Endothelial cell of umbilical vein (primary cell): Measurements from ENCODE around the gene TXK. TPM values are rescaled to one million over a fixed set of nuclear protein-coding genes. Genes with fewer than 3 reads are reported as not detected.

Source experiments
- BruUV-seq: library from RNA; stranded (reverse); fragments of 400-500 nt; replicated peaks from 2 replicates; lab custom pipeline; 2021; lab: Mats Ljungman, UMichigan
- CTCF ChIA-PET: fragments of 300-600, 350-600 bp; sonication (Branson Sonifier 250); formaldehyde crosslinking; loops from one replicate; lab custom pipeline; 2021; ENCODE audit warnings: antibody characterized with exemption, inconsistent platforms; lab: Charles Lee
- POLR2A ChIA-PET: fragments of 300-600, 350-600 bp; sonication (Branson Sonifier 250); formaldehyde crosslinking; loops from one replicate; lab custom pipeline; 2021; ENCODE audit warnings: antibody characterized with exemption, inconsistent platforms; lab: Charles Lee
- DNase-seq: peaks from one replicate; pipeline ENCODE4 v3.0.0-alpha.2; 2011; ENCODE audit warnings: low read depth, low spot score
- FAIRE-seq: peaks from 2 replicates; lab custom pipeline; 2011; peaks lifted over from hg19 to GRCh38; lab: Jason Lieb, UNC
- H2AFZ ChIP-seq: 2 replicates; pipeline ENCODE4 v1.6.0; 2012; ENCODE audit warnings: low read depth, low read length, control low read depth, inconsistent platforms
- H3K27ac ChIP-seq: 2 replicates; pipeline ENCODE4 v1.5.1; 2011; ENCODE audit warnings: low read depth, mild to moderate bottlenecking, control low read depth, low read length, moderate library complexity; ENCODE audit not compliant: insufficient read depth
- H3K27me3 ChIP-seq, 2 experiments: 2 replicates each; pipeline versions ENCODE4 v1.6.0 to v1.6.1; 2011; ENCODE audit warnings: low read length in 2 of 2, mixed read lengths in 1 of 2; ENCODE audit not compliant: control insufficient read depth in 2 of 2, insufficient read depth in 2 of 2
- H3K36me3 ChIP-seq, 2 experiments: 2 replicates in 1 of 2; 3 replicates in 1 of 2; pipeline ENCODE4 v1.5.1; 2011; ENCODE audit warnings: low read length in 2 of 2, mild to moderate bottlenecking in 1 of 2, moderate library complexity in 1 of 2; ENCODE audit not compliant: control insufficient read depth in 2 of 2, insufficient read depth in 2 of 2; ENCODE audit errors: extremely low read depth in 1 of 2
- H3K4me1 ChIP-seq: 3 replicates; pipeline ENCODE4 v1.5.1; 2011; ENCODE audit warnings: mild to moderate bottlenecking, low read length; ENCODE audit not compliant: control insufficient read depth, insufficient read depth; ENCODE audit errors: extremely low read depth
- H3K4me2 ChIP-seq: 2 replicates; pipeline ENCODE4 v1.6.1; 2011; ENCODE audit warnings: low read length, control low read depth, mixed read lengths; ENCODE audit not compliant: insufficient read depth
- H3K4me3 ChIP-seq, 3 experiments: fragments of 200-600 bp in 1 of 3; sonication (generic), shearing (Covaris generic) in 1 of 3; replicated peaks in 1 of 3; 2 replicates each; pipeline ENCODE4 v1.5.1; 2011 to 2016; ENCODE audit warnings: control low read depth in 3 of 3, low read length in 3 of 3, mild to moderate bottlenecking in 2 of 3, inconsistent platforms in 1 of 3, low read depth in 1 of 3, moderate library complexity in 1 of 3; ENCODE audit not compliant: insufficient read depth in 1 of 3
- H3K79me2 ChIP-seq: 2 replicates; pipeline ENCODE4 v1.6.0; 2012; ENCODE audit warnings: low read length, inconsistent platforms; ENCODE audit not compliant: control insufficient read depth, insufficient read depth
- H3K9ac ChIP-seq: replicated peaks from 2 replicates; pipeline ENCODE3; 2011; ENCODE audit warnings: low read length, control low read depth; ENCODE audit not compliant: insufficient read depth; ENCODE audit errors: extremely low read depth
- H3K9me1 ChIP-seq: replicated peaks from 3 replicates; pipeline ENCODE4 v1.6.0; 2011; ENCODE audit warnings: mild to moderate bottlenecking, low read length; ENCODE audit not compliant: control insufficient read depth, insufficient read depth; ENCODE audit errors: extremely low read depth
- H3K9me3 ChIP-seq: replicated peaks from 2 replicates; pipeline ENCODE4 v1.5.1; 2012; ENCODE audit warnings: low read length, inconsistent platforms; ENCODE audit not compliant: control insufficient read depth, insufficient read depth
- H4K20me1 ChIP-seq: replicated peaks from 2 replicates; pipeline ENCODE3; 2011; ENCODE audit warnings: mild to moderate bottlenecking, low read length; ENCODE audit not compliant: control insufficient read depth, insufficient read depth; ENCODE audit errors: extremely low read depth
- CTCF ChIP-seq, 2 donors: IDR thresholded peaks; 1 replicate in 1 of 2; 2 replicates in 1 of 2; pipeline ENCODE4 v1.5.1; 2011; ENCODE audit warnings: low read length in 2 of 2, mild to moderate bottlenecking in 2 of 2, moderate library complexity in 2 of 2, control low read depth in 1 of 2, inconsistent platforms in 1 of 2, low read depth in 1 of 2; ENCODE audit not compliant: insufficient read depth in 1 of 2; ENCODE audit errors: extremely low read depth in 1 of 2
- EZH2 ChIP-seq: IDR thresholded peaks from 2 replicates; pipeline ENCODE4 v1.6.1; 2012; ENCODE audit warnings: borderline replicate concordance, low read depth, mild to moderate bottlenecking, moderate library complexity, low read length, inconsistent platforms; ENCODE audit not compliant: severe bottlenecking
- FOS ChIP-seq: IDR thresholded peaks from 2 replicates; pipeline ENCODE4 v1.6.1; 2011; ENCODE audit warnings: mild to moderate bottlenecking, low read length, moderate library complexity, borderline replicate concordance; ENCODE audit not compliant: insufficient read depth
- GATA2 ChIP-seq: IDR thresholded peaks from 2 replicates; pipeline ENCODE4 v1.7.0; 2011; ENCODE audit warnings: low read depth, mild to moderate bottlenecking, moderate library complexity, mixed read lengths, low read length; ENCODE audit not compliant: insufficient read length, insufficient read depth
- JUN ChIP-seq: IDR thresholded peaks from 2 replicates; pipeline ENCODE4 v1.6.1; 2011; ENCODE audit warnings: borderline replicate concordance, low read depth; ENCODE audit not compliant: insufficient read length, insufficient read depth
- MAX ChIP-seq: IDR thresholded peaks from 2 replicates; pipeline ENCODE4 v1.6.1; 2011; ENCODE audit not compliant: insufficient read depth, insufficient read length
- MYC ChIP-seq: IDR thresholded peaks from one replicate; pipeline ENCODE4 v1.6.1; 2011; ENCODE audit warnings: mild to moderate bottlenecking, low read depth, low read length
- POLR2A ChIP-seq: IDR thresholded peaks from 2 replicates; pipeline ENCODE4 v1.6.1; 2012; ENCODE audit warnings: low read depth, mild to moderate bottlenecking, control low read depth, low read length
- POLR2AphosphoS5 ChIP-seq: IDR thresholded peaks from 2 replicates; pipeline ENCODE4 v1.6.1; 2012; ENCODE audit warnings: low read depth, mild to moderate bottlenecking, control low read depth, low read length, moderate library complexity; ENCODE audit not compliant: insufficient read depth
- dilution Hi-C: fragments of 300-500 bp; cut with MboI; formaldehyde crosslinking; loops from one replicate; pipeline ENCODE4 v1.15.0; 2019; ENCODE audit warnings: low sequenced_read_pairs; ENCODE audit not compliant: extremely low pct_ligation_motif_present
- intact Hi-C: fragments of 100-400 bp; cut with micrococcal nuclease; formaldehyde crosslinking; loops from one replicate; pipeline ENCODE4 v1.10.0; 2022
- polyA plus RNA-seq, 4 experiments: library from polyadenylated mRNA; depleted of rRNA in 3 of 4; stranded (reverse) in 3 of 4; unstranded in 1 of 4; fragments of >200 nt; gene quantifications; 2 replicates each; pipeline versions ENCODE4 v1.2.1 to v1.2.3, GENCODE V29; 2011 to 2012; ENCODE audit warnings: missing spikeins in 1 of 4
- total RNA-seq: library from RNA; stranded (reverse); gene quantifications from 2 replicates; pipeline ENCODE4 v1.2.3, GENCODE V29; 2021

TXK gene
- total and polyA plus RNA-seq, 2 donors (not counting 3 experiments of a cell fraction or from before 2014, with no cell fraction given) = 0.26 to 0.97 TPM

GRCh38 chr4:48043504-48043903 is 90.5 kb downstream of the TXK start:
- Histone ChIP-seq H4K20me1 (no peaks in the 10 kb centered on the region), H2AFZ (no peak overlapping the region), H3K9me3 (no peaks in the 10 kb centered on the region), H3K9me1 (no peaks in the 10 kb centered on the region), H3K79me2 (no peaks in the 10 kb centered on the region), H3K27me3 (peaks cover 3 to 13% of the 10 kb centered on the region in 2 experiments), H3K4me2 (no peak overlapping the region), H3K4me3 (no peak overlapping the region), H3K27ac (no peak overlapping the region), H3K9ac (no peak overlapping the region), H3K4me1 (no peaks in the 10 kb centered on the region), H3K36me3 (no peaks in the 10 kb centered on the region)
- FAIRE-seq (no peak), DNase-seq (no peak)
- TF ChIP-seq POLR2AphosphoS5 = no peak
- no peak for TF ChIP-seq JUN
- TF ChIP-seq MAX = no peak
- no peak for TF ChIP-seq GATA2
- no peak for TF ChIP-seq MYC
- no peak for TF ChIP-seq EZH2
- TF ChIP-seq CTCF (IDR thresholded peaks at IDR 0.05; ENCODE audit: extremely low read depth in 1 of 2, insufficient read depth in 1 of 2, low read depth in 1 of 2, low read length in 2 of 2) = no peak
- TF ChIP-seq POLR2A = no peak
- TF ChIP-seq FOS = no peak
- ChIA-PET POLR2A (no interaction called here), CTCF (interaction anchor here (1.1 to 1.6 kb wide), 2 partner anchors 9 to 66 kb away, joined by 3 to 9 read pairs; no protein-coding TSS in a partner anchor)
- dilution Hi-C loops = no loop called here
- no TSS peak for BruUV-seq
- intact Hi-C loops = no loop called here
